GM21576 (cell line): Measurements from ENCODE around the gene MUC13.

Experiments
- ATAC-seq: cut with Tn5 transposase; IDR thresholded peaks from one replicate; pipeline ENCODE4 v1.9.1; 2021; ENCODE audit warnings: mild to moderate bottlenecking, moderate library complexity; ENCODE audit not compliant: unreplicated experiment

Gene MUC13

GRCh38 chr3:124878561-124879336, 55.8 kb downstream of the MUC13 start:
- no peak for ATAC-seq

- ATAC-seq, result no peak
These were observed 56.9 kb downstream of the MUC13 start for GRCh38 chr3:124877674-124878073.

- no peak for ATAC-seq
These were observed 58.1 kb downstream of the MUC13 start for GRCh38 chr3:124876401-124876878.

GRCh38 chr3:124873226-124873625, 61.3 kb downstream of the MUC13 start:
- ATAC-seq, result no peak

- ATAC-seq, result no peak
These were observed 67.0 kb downstream of the MUC13 start for GRCh38 chr3:124867511-124867910.

GRCh38 chr3:124862006-124862405, 72.5 kb downstream of the MUC13 start:
- ATAC-seq, result no peak

- ATAC-seq, result no peak
These were observed 73.5 kb downstream of the MUC13 start for GRCh38 chr3:124861041-124861440.

GRCh38 chr3:124860599-124860998, 74.0 kb downstream of the MUC13 start:
- no peak for ATAC-seq

- no peak for ATAC-seq
These were observed 75.5 kb downstream of the MUC13 start for GRCh38 chr3:124859025-124859424.

GRCh38 chr3:124858275-124858674, 76.3 kb downstream of the MUC13 start:
- ATAC-seq, result no peak

- ATAC-seq, result no peak
These were observed 77.9 kb downstream of the MUC13 start for GRCh38 chr3:124856677-124857076.
